ENCODE data around the gene NEURL1.

DNA sequence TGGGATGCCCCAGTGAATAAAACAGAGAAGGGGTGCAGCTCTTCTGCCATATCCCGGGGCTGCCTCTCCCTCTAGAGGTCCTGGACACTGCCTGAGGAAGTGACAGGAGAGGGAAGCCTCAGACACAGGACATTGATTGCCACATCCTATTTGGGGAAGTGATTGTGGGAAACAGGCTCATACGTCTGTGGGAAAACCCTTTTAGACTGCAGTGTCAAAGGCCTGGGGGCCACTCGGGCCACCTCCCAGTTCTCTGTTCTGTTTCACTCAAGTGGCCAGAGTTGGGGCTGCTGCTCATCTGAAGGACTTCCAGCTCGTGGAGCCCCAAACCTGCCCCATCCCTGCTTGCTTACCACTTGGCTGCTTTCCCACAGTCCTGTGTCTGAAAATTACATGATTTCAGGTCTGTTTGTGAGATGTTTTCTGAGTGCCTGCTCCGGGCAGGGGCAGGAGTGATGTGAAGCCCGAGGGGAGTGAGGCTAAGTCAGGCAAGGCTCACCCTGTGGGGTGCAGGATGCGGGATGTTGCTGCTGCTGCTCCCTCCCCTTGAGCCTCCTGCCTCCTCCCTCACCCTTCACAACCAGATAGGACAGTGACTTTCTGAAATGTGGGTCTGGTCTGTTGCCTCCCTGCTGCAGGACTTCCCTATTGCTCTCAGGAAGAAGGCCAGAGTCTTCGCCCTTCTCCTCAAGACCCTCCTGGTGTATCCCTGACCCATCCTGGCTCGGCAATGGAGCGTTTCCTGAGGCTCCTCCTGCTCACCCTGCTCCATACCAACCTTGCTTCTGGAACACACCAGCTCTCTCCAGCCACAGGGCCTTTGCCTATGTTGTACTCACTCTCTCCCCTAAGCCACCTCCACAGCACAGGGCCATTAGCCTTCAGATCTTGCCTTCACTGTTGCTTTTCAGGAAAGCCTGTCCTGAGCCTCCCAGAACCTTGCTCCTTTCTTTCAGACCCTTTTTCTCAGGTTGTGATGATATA is 58.4 kb downstream of the NEURL1 start:
- TF ChIP-seq, protein P1, sequence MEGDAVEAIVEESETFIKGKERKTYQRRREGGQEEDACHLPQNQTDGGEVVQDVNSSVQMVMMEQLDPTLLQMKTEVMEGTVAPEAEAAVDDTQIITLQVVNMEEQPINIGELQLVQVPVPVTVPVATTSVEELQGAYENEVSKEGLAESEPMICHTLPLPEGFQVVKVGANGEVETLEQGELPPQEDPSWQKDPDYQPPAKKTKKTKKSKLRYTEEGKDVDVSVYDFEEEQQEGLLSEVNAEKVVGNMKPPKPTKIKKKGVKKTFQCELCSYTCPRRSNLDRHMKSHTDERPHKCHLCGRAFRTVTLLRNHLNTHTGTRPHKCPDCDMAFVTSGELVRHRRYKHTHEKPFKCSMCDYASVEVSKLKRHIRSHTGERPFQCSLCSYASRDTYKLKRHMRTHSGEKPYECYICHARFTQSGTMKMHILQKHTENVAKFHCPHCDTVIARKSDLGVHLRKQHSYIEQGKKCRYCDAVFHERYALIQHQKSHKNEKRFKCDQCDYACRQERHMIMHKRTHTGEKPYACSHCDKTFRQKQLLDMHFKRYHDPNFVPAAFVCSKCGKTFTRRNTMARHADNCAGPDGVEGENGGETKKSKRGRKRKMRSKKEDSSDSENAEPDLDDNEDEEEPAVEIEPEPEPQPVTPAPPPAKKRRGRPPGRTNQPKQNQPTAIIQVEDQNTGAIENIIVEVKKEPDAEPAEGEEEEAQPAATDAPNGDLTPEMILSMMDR (IDR thresholded peaks at IDR 0.05) = no peak
- TF ChIP-seq POLR2A (IDR thresholded peaks at IDR 0.05) = no peak

All from tibial nerve (tissue), 3 donors.